HG02759 (cell line): ENCODE data around the gene LGALS3.
A peak's percentile ranks its signal among the peaks of the same experiment; 100 is the strongest.
"Not testable (repeated sequence)": the region's sequence is repeated elsewhere in the genome, so short reads cannot be mapped to it uniquely, and the experiment has no call there.

Experiments used
- ATAC-seq: cut with Tn5 transposase; IDR thresholded peaks from one replicate; pipeline ENCODE4 v1.9.1; 2021; ENCODE audit warnings: mild to moderate bottlenecking, moderate library complexity; ENCODE audit not compliant: unreplicated experiment

LGALS3 gene

GRCh38 chr14:55129086-55129427 is at the start of gene LGALS3:
TSS of gene LGALS3 (plus strand) at chr14:55129252. CDS start at chr14:55137374, 8,122 bp downstream.
- peak; percentile 81 for ATAC-seq

- not testable (repeated sequence) for ATAC-seq
Observed at GRCh38 chr14:55079961-55080360, 49.1 kb upstream of the LGALS3 start.

GRCh38 chr14:55084401-55085059 is 44.5 kb upstream of the LGALS3 start:
- no peak for ATAC-seq

- ATAC-seq = no peak
Observed at GRCh38 chr14:55085060-55085660, 43.9 kb upstream of the LGALS3 start.

GRCh38 chr14:55086938-55087337 is 42.1 kb upstream of the LGALS3 start:
- no peak for ATAC-seq

- no peak for ATAC-seq
Observed at GRCh38 chr14:55088356-55088755, 40.7 kb upstream of the LGALS3 start.

- no peak for ATAC-seq
Observed at GRCh38 chr14:55092341-55092740, 36.7 kb upstream of the LGALS3 start.

GRCh38 chr14:55094292-55095157 is 34.5 kb upstream of the LGALS3 start:
- no peak for ATAC-seq

- peak; percentile 75 for ATAC-seq
Observed at GRCh38 chr14:55097881-55098560, 31.0 kb upstream of the LGALS3 start.

GRCh38 chr14:55098561-55098898 is 30.5 kb upstream of the LGALS3 start:
- no peak for ATAC-seq

GRCh38 chr14:55099756-55100155 is 29.3 kb upstream of the LGALS3 start:
- no peak for ATAC-seq

- ATAC-seq = no peak
Observed at GRCh38 chr14:55101698-55102097, 27.4 kb upstream of the LGALS3 start.

GRCh38 chr14:55102141-55102621 is 26.9 kb upstream of the LGALS3 start:
- ATAC-seq = peak; percentile 66

- peak; percentile 37 for ATAC-seq
Observed at GRCh38 chr14:55103005-55103640, 25.9 kb upstream of the LGALS3 start.

GRCh38 chr14:55103971-55104954 is 24.8 kb upstream of the LGALS3 start:
- ATAC-seq = no peak

- no peak for ATAC-seq
Observed at GRCh38 chr14:55105991-55106390, 23.1 kb upstream of the LGALS3 start.

GRCh38 chr14:55107766-55108554 is 21.1 kb upstream of the LGALS3 start:
- ATAC-seq = peak; percentile 66

GRCh38 chr14:55109836-55110235 is 19.2 kb upstream of the LGALS3 start:
- no peak for ATAC-seq
